K562 treated with DMSO at 1 percent for 48 hours (cell line): Measurements from ENCODE around the gene HAGHL. TPM values are rescaled to one million over a fixed set of nuclear protein-coding genes. Genes with fewer than 3 reads are reported as not detected.

Experiments used
- total RNA-seq: library from RNA; unstranded; fragments of 300-600 nt; gene quantifications from 2 replicates; pipeline ENCODE4 v1.2.3, GENCODE V29; 2022; ENCODE audit warnings: low replicate concordance; ENCODE audit errors: extremely low read depth

HAGHL gene
- total RNA-seq = not detected in 2 replicates

GRCh38 chr16:726438-727290 is at the start of gene HAGHL, which contains the start of gene CCDC78:
TSS of gene HAGHL (plus strand) at chr16:727106. CDS start at chr16:727510, 404 bp downstream.
TSS of gene CCDC78 (minus strand) at chr16:726443. CDS start at chr16:726367, 76 bp downstream.

DNA sequence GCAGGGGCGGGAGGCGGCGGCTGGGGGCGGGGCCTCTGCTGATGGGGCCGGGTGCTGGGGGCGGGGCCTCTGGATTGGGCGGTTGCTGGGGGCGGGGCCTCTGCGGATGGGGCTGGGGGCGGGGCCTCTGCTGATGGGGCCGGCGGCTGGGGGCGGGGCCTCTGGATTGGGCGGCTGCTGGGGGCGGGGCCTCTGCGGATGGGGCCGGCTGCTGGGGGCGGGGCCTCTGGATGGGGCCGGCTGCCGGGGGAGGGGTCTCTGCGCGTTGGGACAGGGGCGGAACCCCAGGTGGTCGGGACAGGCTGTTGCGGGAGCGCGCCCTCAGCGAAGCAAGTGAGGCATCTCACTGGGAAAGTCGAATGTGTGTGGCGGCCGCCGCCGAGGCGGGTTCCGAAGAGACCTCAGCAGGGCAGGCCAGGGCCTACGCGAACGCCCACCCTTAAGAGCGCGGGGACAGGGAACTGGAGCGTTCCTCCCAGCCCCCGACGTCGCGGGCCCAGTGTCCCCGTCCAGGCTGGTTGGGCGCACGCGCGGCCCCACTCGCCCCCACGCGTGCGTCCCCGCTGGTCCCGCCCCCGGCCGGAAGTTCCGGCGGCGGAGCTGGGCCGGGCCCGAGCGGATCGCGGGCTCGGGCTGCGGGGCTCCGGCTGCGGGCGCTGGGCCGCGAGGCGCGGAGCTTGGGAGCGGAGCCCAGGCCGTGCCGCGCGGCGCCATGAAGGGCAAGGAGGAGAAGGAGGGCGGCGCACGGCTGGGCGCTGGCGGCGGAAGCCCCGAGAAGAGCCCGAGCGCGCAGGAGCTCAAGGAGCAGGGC is 46.9 kb upstream of the HAGHL start, which contains the start of gene STUB1:
Gene STUB1 (plus strand): TSS at position 597 of the 811 bp plus-strand sequence. CDS start 116 bp downstream, at position 713.

GRCh38 chr16:684071-684794 is 42.7 kb upstream of the HAGHL start, which contains the start of gene JMJD8:
TSS of gene JMJD8 (minus strand) at chr16:684334. CDS start at chr16:684319, 15 bp downstream.

GRCh38 chr16:705431-706188 is 21.3 kb upstream of the HAGHL start, which contains the start of gene FBXL16:
TSS of gene FBXL16 (minus strand) at chr16:705801. CDS start at chr16:697405, 8,396 bp downstream.

GRCh38 chr16:714558-715476 is 12.1 kb upstream of the HAGHL start, which contains the start of gene METRN:
TSS of gene METRN (plus strand) at chr16:715118. CDS start at chr16:715290, 172 bp downstream.

GRCh38 chr16:720990-721764 is 5.7 kb upstream of the HAGHL start, which contains the start of gene ANTKMT:
TSS of gene ANTKMT (plus strand) at chr16:721146. CDS start at chr16:721275, 129 bp downstream.

GRCh38 chr16:740764-741505 is 14.0 kb downstream of the HAGHL start, which contains the start of gene CIAO3:
TSS of gene CIAO3 (minus strand) at chr16:740997. CDS start at chr16:740985, 12 bp downstream.

GRCh38 chr16:760545-761343 is 33.8 kb downstream of the HAGHL start, which contains the start of gene MSLN:
TSS of gene MSLN (plus strand) at chr16:760734. CDS start at chr16:762681, 1,947 bp downstream.

Other genes starting within 250 kb of the HAGHL start
- not detected in 2 replicates for gene CAPN15, start 199.4 kb upstream of the HAGHL start, total RNA-seq
- gene PRR35, start 166.7 kb upstream of the HAGHL start, total RNA-seq = not detected in 2 replicates
- gene NHLRC4, start 160.1 kb upstream of the HAGHL start, total RNA-seq = not detected in 2 replicates
- gene PIGQ, start 157.1 kb upstream of the HAGHL start, total RNA-seq = 359 TPM in 1 of 2 replicates, not detected in the other
- not detected in 2 replicates for gene RAB40C, start 137.0 kb upstream of the HAGHL start, total RNA-seq
- not detected in 2 replicates for gene WFIKKN1, start 96.1 kb upstream of the HAGHL start, total RNA-seq
- gene METTL26, start 90.8 kb upstream of the HAGHL start, total RNA-seq = not detected in 2 replicates
- gene MCRIP2, start 85.3 kb upstream of the HAGHL start, total RNA-seq = not detected in 2 replicates
- gene WDR90, start 77.7 kb upstream of the HAGHL start, total RNA-seq = not detected in 2 replicates
- gene RHOT2, start 59.0 kb upstream of the HAGHL start, total RNA-seq = not detected in 2 replicates
- not detected in 2 replicates for gene RHBDL1, start 51.4 kb upstream of the HAGHL start, total RNA-seq
- gene STUB1, start 46.7 kb upstream of the HAGHL start, total RNA-seq = not detected in 2 replicates
- not detected in 2 replicates for gene JMJD8, start 42.8 kb upstream of the HAGHL start, total RNA-seq
- not detected in 2 replicates for gene WDR24, start 36.7 kb upstream of the HAGHL start, total RNA-seq
- gene FBXL16, start 21.3 kb upstream of the HAGHL start, total RNA-seq = not detected in 2 replicates
- gene METRN, start 12.0 kb upstream of the HAGHL start, total RNA-seq = not detected in 2 replicates
- not detected in 2 replicates for gene ANTKMT, start 6.0 kb upstream of the HAGHL start, total RNA-seq
- gene CCDC78, start 663 bp upstream of the HAGHL start, total RNA-seq = not detected in 2 replicates
- gene CIAO3, start 13.9 kb downstream of the HAGHL start, total RNA-seq = not detected in 2 replicates
- not detected in 2 replicates for gene MSLN, start 33.6 kb downstream of the HAGHL start, total RNA-seq
- not detected in 2 replicates for gene RPUSD1, start 61.3 kb downstream of the HAGHL start, total RNA-seq
- gene CHTF18, start 61.5 kb downstream of the HAGHL start, total RNA-seq = not detected in 2 replicates
- not detected in 2 replicates for gene GNG13, start 73.6 kb downstream of the HAGHL start, total RNA-seq
- gene LMF1, start 243.9 kb downstream of the HAGHL start, total RNA-seq = not detected in 2 replicates